ENCODE data around the gene SMARCA2.

Gene SMARCA2

GRCh38 chr9:2230362-2230761, 215.2 kb downstream of the SMARCA2 start:
- no peaks in the 10 kb centered on the region for H3K36me3 Mint-ChIP-seq (ENCODE audit: low read depth)
- no peak overlapping the region for H3K4me3 Mint-ChIP-seq
- no peak overlapping the region for H3K27ac Mint-ChIP-seq
- H3K27me3 Mint-ChIP-seq: no peaks in the 10 kb centered on the region
- H3K4me1 Mint-ChIP-seq (ENCODE audit: low read depth): peaks cover 23% of the 10 kb centered on the region
- intact Hi-C loops (cut with micrococcal nuclease): no loop called here
- no peaks in the 10 kb centered on the region for H3K9me3 Mint-ChIP-seq

GRCh38 chr9:2231101-2231500, 216.0 kb downstream of the SMARCA2 start:
- H3K27ac Mint-ChIP-seq: no peak overlapping the region
- intact Hi-C loops (cut with micrococcal nuclease): no loop called here

GRCh38 chr9:2231829-2232228, 216.7 kb downstream of the SMARCA2 start:
- no peaks in the 10 kb centered on the region for H3K9me3 Mint-ChIP-seq
- H3K36me3 Mint-ChIP-seq (ENCODE audit: low read depth): no peaks in the 10 kb centered on the region
- peaks cover 23% of the 10 kb centered on the region for H3K4me1 Mint-ChIP-seq (ENCODE audit: low read depth)
- no peak overlapping the region for H3K27ac Mint-ChIP-seq
- H3K27me3 Mint-ChIP-seq: no peaks in the 10 kb centered on the region
- intact Hi-C loops (cut with micrococcal nuclease): no loop called here
- no peak overlapping the region for H3K4me3 Mint-ChIP-seq

More at GRCh38 chr9:2231101-2231500, 216.0 kb downstream of the SMARCA2 start:
- Mint-ChIP-seq H3K27me3 (no peaks in the 10 kb centered on the region), H3K36me3 (ENCODE audit: low read depth) (no peaks in the 10 kb centered on the region), H3K9me3 (no peaks in the 10 kb centered on the region), H3K4me3 (no peak overlapping the region), H3K4me1 (ENCODE audit: low read depth) (peaks cover 23% of the 10 kb centered on the region)

- H3K27me3 Mint-ChIP-seq: no peaks in the 10 kb centered on the region
- H3K9me3 Mint-ChIP-seq: no peaks in the 10 kb centered on the region
- H3K27ac Mint-ChIP-seq: no peak overlapping the region
- no peaks in the 10 kb centered on the region for H3K36me3 Mint-ChIP-seq (ENCODE audit: low read depth)
- peaks cover 20% of the 10 kb centered on the region for H3K4me1 Mint-ChIP-seq (ENCODE audit: low read depth)
- intact Hi-C loops (cut with micrococcal nuclease): no loop called here
- no peak overlapping the region for H3K4me3 Mint-ChIP-seq
Observed at GRCh38 chr9:2233274-2233673, 218.1 kb downstream of the SMARCA2 start.

GRCh38 chr9:2234371-2234893, 219.3 kb downstream of the SMARCA2 start:
- intact Hi-C loops (cut with micrococcal nuclease): no loop called here
- no peaks in the 10 kb centered on the region for H3K36me3 Mint-ChIP-seq (ENCODE audit: low read depth)
- H3K4me1 Mint-ChIP-seq (ENCODE audit: low read depth): peaks cover 8% of the 10 kb centered on the region
- no peaks in the 10 kb centered on the region for H3K9me3 Mint-ChIP-seq
- no peak overlapping the region for H3K4me3 Mint-ChIP-seq
- no peaks in the 10 kb centered on the region for H3K27me3 Mint-ChIP-seq
- no peak overlapping the region for H3K27ac Mint-ChIP-seq

GRCh38 chr9:2235623-2236022, 220.5 kb downstream of the SMARCA2 start:
- intact Hi-C loops (cut with micrococcal nuclease): no loop called here
- Mint-ChIP-seq H3K9me3 (no peaks in the 10 kb centered on the region), H3K36me3 (ENCODE audit: low read depth) (no peaks in the 10 kb centered on the region)

GRCh38 chr9:2236850-2237249, 221.7 kb downstream of the SMARCA2 start:
- no peaks in the 10 kb centered on the region for H3K36me3 Mint-ChIP-seq (ENCODE audit: low read depth)
- H3K9me3 Mint-ChIP-seq: no peaks in the 10 kb centered on the region
- intact Hi-C loops (cut with micrococcal nuclease): no loop called here
- peaks cover 7% of the 10 kb centered on the region for H3K4me1 Mint-ChIP-seq (ENCODE audit: low read depth)
- H3K27ac Mint-ChIP-seq: no peak overlapping the region
- H3K4me3 Mint-ChIP-seq: no peak overlapping the region
- H3K27me3 Mint-ChIP-seq: peaks cover 3% of the 10 kb centered on the region

More at GRCh38 chr9:2235623-2236022, 220.5 kb downstream of the SMARCA2 start:
- H3K4me3 Mint-ChIP-seq: no peak overlapping the region
- H3K4me1 Mint-ChIP-seq (ENCODE audit: low read depth): peaks cover 4% of the 10 kb centered on the region
- H3K27ac Mint-ChIP-seq: no peak overlapping the region
- no peaks in the 10 kb centered on the region for H3K27me3 Mint-ChIP-seq

- Mint-ChIP-seq H3K9me3 (no peaks in the 10 kb centered on the region), H3K36me3 (ENCODE audit: low read depth) (no peaks in the 10 kb centered on the region), H3K27me3 (peaks cover 15% of the 10 kb centered on the region), H3K4me1 (ENCODE audit: low read depth) (peaks cover 25% of the 10 kb centered on the region), H3K27ac (no peak overlapping the region), H3K4me3 (peak overlapping the region; percentile 77)
- intact Hi-C loops (cut with micrococcal nuclease): no loop called here
Observed at GRCh38 chr9:2241461-2241835, 226.3 kb downstream of the SMARCA2 start.

GRCh38 chr9:2241836-2242741, 226.9 kb downstream of the SMARCA2 start:
- Mint-ChIP-seq H3K36me3 (ENCODE audit: low read depth) (no peaks in the 10 kb centered on the region), H3K27ac (peak overlapping the region; percentile 64), H3K9me3 (no peaks in the 10 kb centered on the region), H3K4me1 (ENCODE audit: low read depth) (peaks cover 25% of the 10 kb centered on the region), H3K27me3 (peaks cover 15% of the 10 kb centered on the region), H3K4me3 (peak overlapping the region; percentile 77)
- intact Hi-C loops (cut with micrococcal nuclease): no loop called here

GRCh38 chr9:2242831-2243330, 227.7 kb downstream of the SMARCA2 start:
- peaks cover 25% of the 10 kb centered on the region for H3K4me1 Mint-ChIP-seq (ENCODE audit: low read depth)
- H3K4me3 Mint-ChIP-seq: peak overlapping the region; percentile 77
- intact Hi-C loops (cut with micrococcal nuclease): no loop called here
- H3K27me3 Mint-ChIP-seq: peaks cover 15% of the 10 kb centered on the region
- no peaks in the 10 kb centered on the region for H3K36me3 Mint-ChIP-seq (ENCODE audit: low read depth)
- no peaks in the 10 kb centered on the region for H3K9me3 Mint-ChIP-seq
- H3K27ac Mint-ChIP-seq: no peak overlapping the region
